ENCODE data around the gene ETV3. TPM values are rescaled to one million over a fixed set of nuclear protein-coding genes. Genes with fewer than 3 reads are reported as not detected.

ETV3 gene
- total and polyA plus RNA-seq, 2 of the 13 experiments (the other 11 are each of a cell fraction or from before 2014, with no cell fraction given) = 4.2 to 5.8 TPM

DNA sequence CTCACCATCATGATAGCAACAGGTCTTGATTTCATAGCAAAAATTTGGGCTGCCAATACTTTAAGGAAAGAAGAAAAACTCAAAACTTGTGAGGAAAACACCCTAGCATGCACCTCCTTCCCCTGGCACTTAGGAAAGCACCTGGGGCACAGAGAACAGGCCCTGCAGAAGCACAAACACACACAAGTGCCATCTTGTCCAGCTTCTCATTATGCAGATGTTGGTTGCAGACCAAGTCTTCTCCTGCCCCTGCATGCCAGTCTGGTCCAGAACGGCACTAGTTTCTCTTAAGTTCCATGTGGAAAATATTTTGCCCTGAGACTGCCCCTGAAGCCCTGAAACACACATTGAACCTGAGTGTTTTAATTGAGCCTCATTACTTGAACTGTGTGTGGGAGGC lies 6.3 kb upstream of the ETV3 start:
- H3K27ac ChIP-seq (ENCODE audit: extremely low read length, insufficient read depth, low read length) = no peak overlapping the region
- FAIRE-seq (no peak), ATAC-seq (no peak), DNase-seq (ENCODE audit: low spot score) (no peak)
- H3K4me2 ChIP-seq (ENCODE audit: low read depth, low read length) = no peak overlapping the region
- TF ChIP-seq, protein P1, sequence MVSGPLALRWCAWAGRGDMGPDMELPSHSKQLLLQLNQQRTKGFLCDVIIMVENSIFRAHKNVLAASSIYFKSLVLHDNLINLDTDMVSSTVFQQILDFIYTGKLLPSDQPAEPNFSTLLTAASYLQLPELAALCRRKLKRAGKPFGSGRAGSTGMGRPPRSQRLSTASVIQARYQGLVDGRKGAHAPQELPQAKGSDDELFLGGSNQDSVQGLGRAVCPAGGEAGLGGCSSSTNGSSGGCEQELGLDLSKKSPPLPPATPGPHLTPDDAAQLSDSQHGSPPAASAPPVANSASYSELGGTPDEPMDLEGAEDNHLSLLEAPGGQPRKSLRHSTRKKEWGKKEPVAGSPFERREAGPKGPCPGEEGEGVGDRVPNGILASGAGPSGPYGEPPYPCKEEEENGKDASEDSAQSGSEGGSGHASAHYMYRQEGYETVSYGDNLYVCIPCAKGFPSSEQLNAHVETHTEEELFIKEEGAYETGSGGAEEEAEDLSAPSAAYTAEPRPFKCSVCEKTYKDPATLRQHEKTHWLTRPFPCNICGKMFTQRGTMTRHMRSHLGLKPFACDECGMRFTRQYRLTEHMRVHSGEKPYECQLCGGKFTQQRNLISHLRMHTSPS (CRISPR knock-in tag; IDR thresholded peaks at IDR 0.05; ENCODE audit: low read depth) = no peak
- TF ChIP-seq, protein P2, sequence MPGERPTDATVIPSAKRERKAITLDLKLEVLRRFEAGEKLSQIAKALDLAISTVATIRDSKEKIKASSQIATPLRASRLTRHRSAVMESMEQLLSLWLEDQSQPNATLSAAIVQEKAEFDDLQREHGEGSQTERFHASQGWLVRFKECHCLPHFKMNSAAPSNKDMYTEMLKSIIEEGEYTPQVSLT (CRISPR knock-in tag; IDR thresholded peaks at IDR 0.05; ENCODE audit: borderline replicate concordance, low read depth) = no peak
- TF ChIP-seq SSRP1 (CRISPR knock-in tag; IDR thresholded peaks at IDR 0.05) (no peak), ZNF883 (CRISPR knock-in tag; IDR thresholded peaks at IDR 0.05; ENCODE audit: not compliant biosample characterization) (no peak), ZNF432 (CRISPR knock-in tag; IDR thresholded peaks at IDR 0.05; ENCODE audit: borderline replicate concordance) (no peak), TCF7 (IDR thresholded peaks at IDR 0.05; ENCODE audit: low read depth) (no peak), TMF1 (CRISPR knock-in tag; IDR thresholded peaks at IDR 0.05; ENCODE audit: low read depth) (no peak), MAFG (CRISPR knock-in tag; IDR thresholded peaks at IDR 0.05) (no peak), CC2D1A (CRISPR knock-in tag; IDR thresholded peaks at IDR 0.05) (no peak)
- TF ChIP-seq, protein P3, sequence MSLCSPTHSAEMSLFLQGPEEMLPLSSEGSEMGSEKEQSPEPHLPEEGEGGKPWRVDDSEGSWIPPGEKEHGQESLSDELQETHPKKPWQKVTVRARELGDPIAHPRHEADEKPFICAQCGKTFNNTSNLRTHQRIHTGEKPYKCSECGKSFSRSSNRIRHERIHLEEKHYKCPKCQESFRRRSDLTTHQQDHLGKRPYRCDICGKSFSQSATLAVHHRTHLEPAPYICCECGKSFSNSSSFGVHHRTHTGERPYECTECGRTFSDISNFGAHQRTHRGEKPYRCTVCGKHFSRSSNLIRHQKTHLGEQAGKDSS (CRISPR knock-in tag; IDR thresholded peaks at IDR 0.05; ENCODE audit: borderline replicate concordance, low read depth) = no peak
- POLR2A ChIA-PET = no interaction called here
- H2AFZ ChIP-seq (ENCODE audit: low read length) = no peak overlapping the region
- H3K9me3 ChIP-seq (ENCODE audit: low read length) = no peaks in the 10 kb centered on the region
- H3K4me1 ChIP-seq (ENCODE audit: insufficient read depth, low read length) = peaks cover 12% of the 10 kb centered on the region
- in situ Hi-C loops (cut with HindIII; ENCODE audit: extremely low pct_ligation_motif_present, low pct_unique_long_range_greater_than_20kb) (no loop called here), intact Hi-C loops (cut with micrococcal nuclease; ENCODE audit: unreplicated experiment) (no loop called here)
- no peaks in the 10 kb centered on the region for H3K36me3 ChIP-seq (replicated peaks in 1 of 2; ENCODE audit: control insufficient read depth in 1 of 2, insufficient read depth in 2 of 2, low read length in 2 of 2)
- no peak overlapping the region for H3K4me3 ChIP-seq (replicated peaks in 1 of 3; ENCODE audit: insufficient read depth in 1 of 3, low read depth in 2 of 3, low read length in 3 of 3)
- CTCF ChIA-PET (ENCODE audit: low intra/inter-chr PET ratio, low total read pairs) = no interaction called here
- no peaks in the 10 kb centered on the region for H3K79me2 ChIP-seq (ENCODE audit: insufficient read depth, low read length)
- BruUV-seq (replicated peaks) = no TSS peak
- no peak overlapping the region for H3K9ac ChIP-seq (ENCODE audit: insufficient read depth, low read depth, low read length)
- H4K20me1 ChIP-seq (ENCODE audit: insufficient read depth, low read length) = no peaks in the 10 kb centered on the region
- WGBS (ENCODE audit: low lambda C conversion rate) = 88% methylated on average over 1 of the region's 1 CpG
- H3K27me3 ChIP-seq (ENCODE audit: control insufficient read depth in 1 of 2, insufficient read depth in 2 of 2, low read length in 2 of 2) = peaks cover 0 to under 1% of the 10 kb centered on the region in 2 experiments; a peak in 1 of 5 replicates
